Liver (tissue), 3 donors: ENCODE data around the gene SZT2.

Source experiments
- EGR1 ChIP-seq, 2 donors: IDR thresholded peaks; 2 replicates each; pipeline ENCODE4 v1.6.1; 2016 to 2018; ENCODE audit warnings: antibody characterized with exemption in 2 of 2, low read depth in 2 of 2
- GABPA ChIP-seq, 2 donors: IDR thresholded peaks in 1 of 2; conservative IDR thresholded peaks in 1 of 2; 2 replicates each; pipeline ENCODE4 v1.6.1; 2016; ENCODE audit warnings: antibody characterized with exemption in 2 of 2, mild to moderate bottlenecking in 1 of 2, moderate library complexity in 1 of 2
- RAD21 ChIP-seq, 2 donors: IDR thresholded peaks; 2 replicates each; pipeline ENCODE4 v1.6.1; 2016; ENCODE audit warnings: antibody characterized with exemption in 2 of 2, mild to moderate bottlenecking in 2 of 2
- ZBTB33 ChIP-seq: IDR thresholded peaks from 2 replicates; pipeline ENCODE4 v1.6.1; 2016; ENCODE audit warnings: antibody characterized with exemption
- TF ChIP-seq, protein P1 (sequence below): fragments of 150-350 bp; IDR thresholded peaks from 2 replicates; pipeline ENCODE4 v1.5.1; 2017; ENCODE audit warnings: improper control_type of control experiment, low read depth, low read length; ENCODE audit not compliant: missing input control
- TF ChIP-seq, protein P2 (sequence below): IDR thresholded peaks from 2 replicates; pipeline ENCODE4 v1.6.1; 2016; ENCODE audit warnings: antibody characterized with exemption, mild to moderate bottlenecking
- TF ChIP-seq, protein P3 (sequence below): IDR thresholded peaks from 2 replicates; pipeline ENCODE4 v1.6.1; 2016; ENCODE audit warnings: antibody characterized with exemption
- donor health status: healthy.
- donor health status: healthy.

DNA sequence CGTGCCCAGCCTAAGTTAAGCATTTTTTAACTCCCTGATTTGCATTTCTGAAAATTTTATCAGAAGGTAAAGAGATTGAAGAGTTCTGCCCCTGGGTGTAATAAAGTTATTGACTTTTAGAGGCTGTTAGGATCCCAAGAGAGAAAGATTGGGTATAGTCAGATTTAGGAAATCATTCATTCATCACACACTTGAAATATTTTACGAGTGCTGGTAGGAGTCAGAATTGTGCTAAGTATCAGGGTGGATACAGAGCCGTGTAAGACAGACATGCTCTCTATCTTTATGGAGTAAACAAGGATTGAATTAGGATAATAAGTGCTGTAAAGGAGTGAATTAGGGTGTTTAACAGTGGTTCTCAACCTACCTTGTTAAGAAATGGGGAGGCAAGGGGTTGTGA is 3.0 kb downstream of the SZT2 start:
- TF ChIP-seq RAD21 (IDR thresholded peaks at IDR 0.05) (no peak), GABPA (IDR thresholded peaks at IDR 0.05 in 1 of 2, conservative IDR thresholded peaks at IDR 0.05 in 1 of 2) (no peak), ZBTB33 (no peak), EGR1 (IDR thresholded peaks at IDR 0.05; ENCODE audit: low read depth in 2 of 2) (no peak)
- TF ChIP-seq, protein P1, sequence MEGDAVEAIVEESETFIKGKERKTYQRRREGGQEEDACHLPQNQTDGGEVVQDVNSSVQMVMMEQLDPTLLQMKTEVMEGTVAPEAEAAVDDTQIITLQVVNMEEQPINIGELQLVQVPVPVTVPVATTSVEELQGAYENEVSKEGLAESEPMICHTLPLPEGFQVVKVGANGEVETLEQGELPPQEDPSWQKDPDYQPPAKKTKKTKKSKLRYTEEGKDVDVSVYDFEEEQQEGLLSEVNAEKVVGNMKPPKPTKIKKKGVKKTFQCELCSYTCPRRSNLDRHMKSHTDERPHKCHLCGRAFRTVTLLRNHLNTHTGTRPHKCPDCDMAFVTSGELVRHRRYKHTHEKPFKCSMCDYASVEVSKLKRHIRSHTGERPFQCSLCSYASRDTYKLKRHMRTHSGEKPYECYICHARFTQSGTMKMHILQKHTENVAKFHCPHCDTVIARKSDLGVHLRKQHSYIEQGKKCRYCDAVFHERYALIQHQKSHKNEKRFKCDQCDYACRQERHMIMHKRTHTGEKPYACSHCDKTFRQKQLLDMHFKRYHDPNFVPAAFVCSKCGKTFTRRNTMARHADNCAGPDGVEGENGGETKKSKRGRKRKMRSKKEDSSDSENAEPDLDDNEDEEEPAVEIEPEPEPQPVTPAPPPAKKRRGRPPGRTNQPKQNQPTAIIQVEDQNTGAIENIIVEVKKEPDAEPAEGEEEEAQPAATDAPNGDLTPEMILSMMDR = no peak
- TF ChIP-seq, protein P2, sequence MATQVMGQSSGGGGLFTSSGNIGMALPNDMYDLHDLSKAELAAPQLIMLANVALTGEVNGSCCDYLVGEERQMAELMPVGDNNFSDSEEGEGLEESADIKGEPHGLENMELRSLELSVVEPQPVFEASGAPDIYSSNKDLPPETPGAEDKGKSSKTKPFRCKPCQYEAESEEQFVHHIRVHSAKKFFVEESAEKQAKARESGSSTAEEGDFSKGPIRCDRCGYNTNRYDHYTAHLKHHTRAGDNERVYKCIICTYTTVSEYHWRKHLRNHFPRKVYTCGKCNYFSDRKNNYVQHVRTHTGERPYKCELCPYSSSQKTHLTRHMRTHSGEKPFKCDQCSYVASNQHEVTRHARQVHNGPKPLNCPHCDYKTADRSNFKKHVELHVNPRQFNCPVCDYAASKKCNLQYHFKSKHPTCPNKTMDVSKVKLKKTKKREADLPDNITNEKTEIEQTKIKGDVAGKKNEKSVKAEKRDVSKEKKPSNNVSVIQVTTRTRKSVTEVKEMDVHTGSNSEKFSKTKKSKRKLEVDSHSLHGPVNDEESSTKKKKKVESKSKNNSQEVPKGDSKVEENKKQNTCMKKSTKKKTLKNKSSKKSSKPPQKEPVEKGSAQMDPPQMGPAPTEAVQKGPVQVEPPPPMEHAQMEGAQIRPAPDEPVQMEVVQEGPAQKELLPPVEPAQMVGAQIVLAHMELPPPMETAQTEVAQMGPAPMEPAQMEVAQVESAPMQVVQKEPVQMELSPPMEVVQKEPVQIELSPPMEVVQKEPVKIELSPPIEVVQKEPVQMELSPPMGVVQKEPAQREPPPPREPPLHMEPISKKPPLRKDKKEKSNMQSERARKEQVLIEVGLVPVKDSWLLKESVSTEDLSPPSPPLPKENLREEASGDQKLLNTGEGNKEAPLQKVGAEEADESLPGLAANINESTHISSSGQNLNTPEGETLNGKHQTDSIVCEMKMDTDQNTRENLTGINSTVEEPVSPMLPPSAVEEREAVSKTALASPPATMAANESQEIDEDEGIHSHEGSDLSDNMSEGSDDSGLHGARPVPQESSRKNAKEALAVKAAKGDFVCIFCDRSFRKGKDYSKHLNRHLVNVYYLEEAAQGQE = no peak
- TF ChIP-seq, protein P3, sequence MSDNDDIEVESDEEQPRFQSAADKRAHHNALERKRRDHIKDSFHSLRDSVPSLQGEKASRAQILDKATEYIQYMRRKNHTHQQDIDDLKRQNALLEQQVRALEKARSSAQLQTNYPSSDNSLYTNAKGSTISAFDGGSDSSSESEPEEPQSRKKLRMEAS = no peak
